ENCODE data around the gene SLCO4A1. TPM values are rescaled to one million over a fixed set of nuclear protein-coding genes. Genes with fewer than 3 reads are reported as not detected.

Gene SLCO4A1
- total RNA-seq, 1 experiment from 2014 or later, result 27.0 TPM

DNA sequence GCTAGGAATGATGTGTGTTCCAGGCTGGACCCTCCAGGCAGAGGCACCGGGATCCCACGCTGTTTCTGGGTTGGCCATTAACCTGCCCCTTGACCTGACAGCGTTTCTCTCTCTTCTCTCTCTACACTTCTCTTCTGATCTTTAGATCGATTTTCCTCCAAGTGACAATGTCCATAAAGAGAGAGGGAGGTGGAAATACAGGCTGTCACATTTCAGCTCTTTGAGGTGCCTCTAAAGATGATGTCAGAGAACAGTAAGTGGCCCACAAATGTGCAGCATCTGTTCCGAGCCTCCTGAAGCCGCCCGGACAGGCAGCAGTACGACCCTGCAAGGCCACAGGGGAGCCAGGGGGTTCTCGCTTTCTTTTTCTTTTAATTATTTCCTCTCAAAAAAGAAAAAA lies 2.5 kb upstream of the SLCO4A1 start:
- TF ChIP-seq, protein P1, sequence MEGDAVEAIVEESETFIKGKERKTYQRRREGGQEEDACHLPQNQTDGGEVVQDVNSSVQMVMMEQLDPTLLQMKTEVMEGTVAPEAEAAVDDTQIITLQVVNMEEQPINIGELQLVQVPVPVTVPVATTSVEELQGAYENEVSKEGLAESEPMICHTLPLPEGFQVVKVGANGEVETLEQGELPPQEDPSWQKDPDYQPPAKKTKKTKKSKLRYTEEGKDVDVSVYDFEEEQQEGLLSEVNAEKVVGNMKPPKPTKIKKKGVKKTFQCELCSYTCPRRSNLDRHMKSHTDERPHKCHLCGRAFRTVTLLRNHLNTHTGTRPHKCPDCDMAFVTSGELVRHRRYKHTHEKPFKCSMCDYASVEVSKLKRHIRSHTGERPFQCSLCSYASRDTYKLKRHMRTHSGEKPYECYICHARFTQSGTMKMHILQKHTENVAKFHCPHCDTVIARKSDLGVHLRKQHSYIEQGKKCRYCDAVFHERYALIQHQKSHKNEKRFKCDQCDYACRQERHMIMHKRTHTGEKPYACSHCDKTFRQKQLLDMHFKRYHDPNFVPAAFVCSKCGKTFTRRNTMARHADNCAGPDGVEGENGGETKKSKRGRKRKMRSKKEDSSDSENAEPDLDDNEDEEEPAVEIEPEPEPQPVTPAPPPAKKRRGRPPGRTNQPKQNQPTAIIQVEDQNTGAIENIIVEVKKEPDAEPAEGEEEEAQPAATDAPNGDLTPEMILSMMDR (IDR thresholded peaks at IDR 0.05; ENCODE audit: unreplicated experiment), result no peak
- H3K4me1 Mint-ChIP-seq (ENCODE audit: insufficient read depth, unreplicated experiment), result no peaks in the 10 kb centered on the region
- no peak for DNase-seq (ENCODE audit: unreplicated experiment)
- ChIA-PET CTCF (interaction anchor here (0.6 to 1.1 kb wide), 3 partner anchors 28 to 360 kb away, joined by 3 to 4 read pairs (median 4); no protein-coding TSS in a partner anchor), POLR2A (interaction anchor here (2.4 kb wide), 1 partner anchor 16 kb away, joined by 19 read pairs; no protein-coding TSS in a partner anchor)
- intact Hi-C loops (cut with micrococcal nuclease), result no loop called here
- no peaks in the 10 kb centered on the region for H3K9me3 Mint-ChIP-seq (ENCODE audit: unreplicated experiment)
- no peaks in the 10 kb centered on the region for H3K36me3 Mint-ChIP-seq (ENCODE audit: insufficient read depth, unreplicated experiment)
- no TSS peak for BruUV-seq (replicated peaks)
- no peak overlapping the region for H3K4me3 Mint-ChIP-seq (ENCODE audit: unreplicated experiment)
- no peak overlapping the region for H3K27ac Mint-ChIP-seq (ENCODE audit: low read depth, unreplicated experiment)
- no peaks in the 10 kb centered on the region for H3K27me3 Mint-ChIP-seq (ENCODE audit: insufficient read depth, unreplicated experiment)

- CTCF ChIA-PET, result interaction anchor here (0.5 to 3.0 kb wide), 4 partner anchors 10 to 168 kb away, joined by 3 to 13 read pairs (median 5); no protein-coding TSS in a partner anchor
- intact Hi-C loops (cut with micrococcal nuclease), result no loop called here
- no peaks in the 10 kb centered on the region for H3K36me3 Mint-ChIP-seq (ENCODE audit: insufficient read depth, unreplicated experiment)
- POLR2A ChIA-PET, result interaction anchor here (0.6 to 4.6 kb wide), 4 partner anchors 12 to 382 kb away, joined by 3 to 100 read pairs (median 36); no protein-coding TSS in a partner anchor
- TF ChIP-seq, protein P1 (IDR thresholded peaks at IDR 0.05; ENCODE audit: unreplicated experiment), result no peak
- H3K4me1 Mint-ChIP-seq (ENCODE audit: insufficient read depth, unreplicated experiment), result no peaks in the 10 kb centered on the region
- no peak overlapping the region for H3K4me3 Mint-ChIP-seq (ENCODE audit: unreplicated experiment)
- H3K9me3 Mint-ChIP-seq (ENCODE audit: unreplicated experiment), result no peaks in the 10 kb centered on the region
- H3K27ac Mint-ChIP-seq (ENCODE audit: low read depth, unreplicated experiment), result no peak overlapping the region
- BruUV-seq (replicated peaks), result no TSS peak
- H3K27me3 Mint-ChIP-seq (ENCODE audit: insufficient read depth, unreplicated experiment), result no peaks in the 10 kb centered on the region
- no peak for DNase-seq (ENCODE audit: unreplicated experiment)
Measured at GRCh38 chr20:62640870-62641269, 1.4 kb upstream of the SLCO4A1 start.

DNA sequence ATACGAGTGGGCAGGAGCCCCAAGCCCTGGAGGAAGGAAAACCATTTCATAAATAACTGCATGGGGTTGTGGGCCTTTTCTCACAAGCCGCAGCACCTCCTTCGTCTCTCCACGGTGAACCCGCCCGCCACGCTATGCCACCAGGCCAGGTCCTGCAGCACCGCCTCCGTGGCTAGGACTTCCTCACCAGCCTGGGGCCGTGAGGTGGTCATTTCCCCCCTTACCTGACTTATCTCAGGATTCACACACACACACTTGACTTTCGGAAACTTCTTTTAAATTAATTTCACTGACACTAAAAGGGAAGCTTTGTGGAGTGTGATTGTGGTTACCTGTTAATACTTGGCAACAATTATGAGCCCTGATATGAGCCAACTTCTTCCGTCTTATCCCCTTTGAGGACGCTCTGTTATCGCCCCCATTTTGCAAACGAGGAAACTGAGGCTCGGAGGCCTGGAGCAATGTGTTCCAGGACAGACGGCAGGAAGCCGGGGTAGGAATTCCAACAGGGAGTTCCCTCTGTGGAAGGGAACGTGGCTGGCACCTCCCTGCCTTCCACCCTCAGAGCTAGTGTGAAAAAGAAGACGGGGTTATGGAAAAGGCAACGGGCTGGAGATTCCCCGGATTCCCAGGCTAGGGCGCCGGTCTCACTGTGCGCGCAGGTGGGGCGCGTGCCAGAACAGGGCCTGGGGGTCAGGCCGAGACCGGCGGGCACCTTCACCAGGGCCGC lies 817 bp upstream of the SLCO4A1 start:
- Mint-ChIP-seq H3K27ac (ENCODE audit: low read depth, unreplicated experiment) (no peak overlapping the region), H3K36me3 (ENCODE audit: insufficient read depth, unreplicated experiment) (no peaks in the 10 kb centered on the region), H3K4me1 (ENCODE audit: insufficient read depth, unreplicated experiment) (peaks cover under 1% of the 10 kb centered on the region), H3K27me3 (ENCODE audit: insufficient read depth, unreplicated experiment) (no peaks in the 10 kb centered on the region), H3K9me3 (ENCODE audit: unreplicated experiment) (no peaks in the 10 kb centered on the region), H3K4me3 (ENCODE audit: unreplicated experiment) (peak overlapping the region; percentile 72)
- CTCF ChIA-PET, result interaction anchor here (0.6 to 3.0 kb wide), 5 partner anchors 9 to 166 kb away, joined by 3 to 13 read pairs (median 6); no protein-coding TSS in a partner anchor
- BruUV-seq (replicated peaks), result TSS peak; percentile 75
- POLR2A ChIA-PET, result interaction anchor here (0.6 to 4.6 kb wide), 19 partner anchors 8 to 381 kb away, joined by 3 to 100 read pairs (median 5); partner anchors contain the start of genes CABLES2 and RPS21
- TF ChIP-seq, protein P1 (IDR thresholded peaks at IDR 0.05; ENCODE audit: unreplicated experiment), result no peak
- intact Hi-C loops (cut with micrococcal nuclease), result no loop called here
- peak; percentile 26 for DNase-seq (ENCODE audit: unreplicated experiment)
